NB4 (cell line): ENCODE data around the gene RAPGEF4.
A peak's percentile ranks its signal among the peaks of the same experiment; 100 is the strongest.
"Not testable (repeated sequence)": the region's sequence is repeated elsewhere in the genome, so short reads cannot be mapped to it uniquely, and the experiment has no call there.

Experiments
- DNase-seq: peaks from one replicate; pipeline ENCODE4 v3.0.0; 2010; ENCODE audit warnings: low read depth
- H3K4me3 ChIP-seq: one replicate; pipeline ENCODE4 v1.5.1; 2011; ENCODE audit warnings: mild to moderate bottlenecking, low read depth, low read length, moderate library complexity
- CTCF ChIP-seq: IDR thresholded peaks from one replicate; pipeline ENCODE4 v1.5.1; 2012; ENCODE audit warnings: low read depth, low read length
- MAX ChIP-seq: IDR thresholded peaks from 2 replicates; pipeline ENCODE4 v1.6.1; 2011; ENCODE audit warnings: low read depth, low read length
- MYC ChIP-seq: IDR thresholded peaks from 2 replicates; pipeline ENCODE4 v1.6.1; 2011; ENCODE audit warnings: low read depth, low read length
- POLR2A ChIP-seq: IDR thresholded peaks from 2 replicates; pipeline ENCODE4 v1.6.1; 2011; ENCODE audit warnings: mild to moderate bottlenecking; ENCODE audit not compliant: insufficient read length; ENCODE audit errors: extremely low read depth

Gene RAPGEF4

GRCh38 chr2:172791953-172792352, 56.3 kb downstream of the RAPGEF4 start:
- TF ChIP-seq MAX (no peak), CTCF (no peak), MYC (no peak), POLR2A (no peak)
- no peak for DNase-seq
- no peak overlapping the region for H3K4me3 ChIP-seq

- DNase-seq = no peak
- no peak overlapping the region for H3K4me3 ChIP-seq
- TF ChIP-seq MAX (no peak), POLR2A (no peak), MYC (no peak), CTCF (no peak)
Observed at GRCh38 chr2:172792711-172793110, 57.1 kb downstream of the RAPGEF4 start.

- DNase-seq, H3K4me3 ChIP-seq: not testable (repeated sequence)
Observed at GRCh38 chr2:172803308-172803707, 67.7 kb downstream of the RAPGEF4 start.

GRCh38 chr2:172804423-172804822, 68.8 kb downstream of the RAPGEF4 start:
- no peak overlapping the region for H3K4me3 ChIP-seq
- TF ChIP-seq CTCF = no peak
- DNase-seq = no peak

GRCh38 chr2:172806493-172806892, 70.8 kb downstream of the RAPGEF4 start:
- no peak overlapping the region for H3K4me3 ChIP-seq
- TF ChIP-seq CTCF (peak; percentile 89), POLR2A (no peak)
- DNase-seq = peak; percentile 68

- DNase-seq = no peak
- no peak overlapping the region for H3K4me3 ChIP-seq
- TF ChIP-seq CTCF (no peak), POLR2A (no peak), MAX (no peak), MYC (no peak)
Observed at GRCh38 chr2:172806996-172807395, 71.4 kb downstream of the RAPGEF4 start.

- no peak for DNase-seq
- TF ChIP-seq MYC (no peak), MAX (no peak), CTCF (no peak), POLR2A (no peak)
- H3K4me3 ChIP-seq = no peak overlapping the region
Observed at GRCh38 chr2:172808156-172808555, 72.5 kb downstream of the RAPGEF4 start.
